GM23338 (cell line): ENCODE measurements around the gene ADD3. TPM values are rescaled to one million over a fixed set of nuclear protein-coding genes. Genes with fewer than 3 reads are reported as not detected.

Experiments
- ATAC-seq: fragments of 200-7000 bp; cut with Tn5 transposase; 3 replicates; pipeline ENCODE4 v1.9.1; 2020
- DNase-seq: peaks from one replicate; pipeline ENCODE4 v3.0.0-alpha.2; 2015; ENCODE audit warnings: low spot score
- H2AFZ ChIP-seq: fragments of 200-600 bp; sonication (generic); 2 replicates; pipeline ENCODE4 v1.8.0; 2016; ENCODE audit warnings: antibody characterized with exemption, mild to moderate bottlenecking, moderate library complexity
- H3F3A ChIP-seq: fragments of 200-600 bp; sonication (generic); replicated peaks from 2 replicates; pipeline ENCODE4 v1.8.0; 2017; ENCODE audit warnings: antibody characterized with exemption, mixed run types, low read depth
- H3K27ac ChIP-seq: fragments of 200-600 bp; sonication (generic); 2 replicates; pipeline ENCODE4 v1.6.1; 2016; ENCODE audit warnings: low read depth
- H3K27me3 ChIP-seq: fragments of 200-600 bp; sonication (generic); 2 replicates; pipeline ENCODE4 v1.8.0; 2016; ENCODE audit warnings: mild to moderate bottlenecking, mixed run types, moderate library complexity; ENCODE audit not compliant: insufficient read depth
- H3K36me3 ChIP-seq: fragments of 200-600 bp; sonication (generic); 2 replicates; pipeline ENCODE4 v1.8.0; 2016; ENCODE audit warnings: mild to moderate bottlenecking; ENCODE audit not compliant: insufficient read depth
- H3K4me1 ChIP-seq: fragments of 200-600 bp; sonication (generic); 2 replicates; pipeline ENCODE4 v1.8.0; 2016; ENCODE audit warnings: mild to moderate bottlenecking, moderate library complexity; ENCODE audit not compliant: insufficient read depth
- H3K4me2 ChIP-seq: fragments of 200-600 bp; sonication (generic); 2 replicates; pipeline ENCODE4 v1.7.1; 2017; ENCODE audit warnings: mixed run types
- H3K4me3 ChIP-seq: fragments of 200-600 bp; sonication (generic); 2 replicates; pipeline ENCODE4 v1.6.1; 2016; ENCODE audit warnings: mixed run types
- H3K79me2 ChIP-seq: fragments of 200-600 bp; sonication (generic); replicated peaks from 2 replicates; pipeline ENCODE4 v1.8.0; 2017; ENCODE audit warnings: mild to moderate bottlenecking; ENCODE audit not compliant: insufficient read depth
- H3K9me2 ChIP-seq: fragments of 200-600 bp; sonication (generic); 2 replicates; pipeline ENCODE4 v1.8.0; 2017; ENCODE audit not compliant: insufficient read depth
- H4K20me1 ChIP-seq: fragments of 200-600 bp; sonication (generic); replicated peaks from 2 replicates; pipeline ENCODE4 v1.8.0; 2017; ENCODE audit warnings: mild to moderate bottlenecking; ENCODE audit not compliant: insufficient read depth
- H3K27ac Mint-ChIP-seq: 2 replicates; pipeline ENCODE4 v1.8.0; 2020; ENCODE audit warnings: inconsistent platforms, mild to moderate bottlenecking, moderate library complexity, mixed read lengths
- H3K27me3 Mint-ChIP-seq: 3 replicates; pipeline ENCODE4 v1.8.0; 2022; ENCODE audit warnings: low read depth, mild to moderate bottlenecking, moderate library complexity, mixed read lengths, inconsistent platforms; ENCODE audit not compliant: insufficient read depth, poor library complexity
- H3K36me3 Mint-ChIP-seq: 3 replicates; pipeline ENCODE4 v1.8.0; 2021; ENCODE audit warnings: low read depth, mild to moderate bottlenecking, inconsistent platforms, moderate library complexity, mixed read lengths
- H3K4me1 Mint-ChIP-seq: 3 replicates; pipeline ENCODE4 v1.8.0; 2020; ENCODE audit warnings: mild to moderate bottlenecking, inconsistent platforms, mixed read lengths
- H3K4me3 Mint-ChIP-seq: 3 replicates; pipeline ENCODE4 v1.8.0; 2021; ENCODE audit warnings: moderate library complexity, mild to moderate bottlenecking, inconsistent platforms, mixed read lengths
- H3K9me3 Mint-ChIP-seq: 3 replicates; pipeline ENCODE4 v1.8.0; 2020; ENCODE audit warnings: moderate library complexity, mild to moderate bottlenecking, inconsistent platforms, mixed read lengths
- CREB1 ChIP-seq: fragments of 250-450 bp; sonication (Bioruptor Pico); IDR thresholded peaks from 2 replicates; pipeline ENCODE4 v1.5.0; 2020; ENCODE audit warnings: low read depth, mild to moderate bottlenecking, moderate library complexity
- EZH2 ChIP-seq: fragments of 200-600 bp; sonication (generic); IDR thresholded peaks from one replicate; pipeline ENCODE4 v1.8.0; 2017; ENCODE audit warnings: antibody characterized with exemption, mild to moderate bottlenecking, low read depth; ENCODE audit not compliant: unreplicated experiment
- EZH2phosphoT487 ChIP-seq: fragments of 200-600 bp; sonication (generic); IDR thresholded peaks from one replicate; pipeline ENCODE4 v1.8.1; 2018; ENCODE audit warnings: antibody characterized with exemption; ENCODE audit not compliant: unreplicated experiment
- JUNB ChIP-seq: IDR thresholded peaks from one replicate; pipeline ENCODE4 v1.6.1; 2016; ENCODE audit warnings: antibody characterized with exemption; ENCODE audit not compliant: unreplicated experiment
- NANOG ChIP-seq: IDR thresholded peaks from 2 replicates; pipeline ENCODE4 v1.6.1; 2016; ENCODE audit warnings: antibody characterized with exemption, borderline replicate concordance
- POLR2AphosphoS5 ChIP-seq: IDR thresholded peaks from 2 replicates; pipeline ENCODE4 v1.6.1; 2016; ENCODE audit warnings: antibody characterized with exemption, low read depth
- STAT1 ChIP-seq: IDR thresholded peaks from one replicate; pipeline ENCODE4 v1.6.1; 2016; ENCODE audit warnings: antibody characterized with exemption; ENCODE audit not compliant: unreplicated experiment
- ZNF114 ChIP-seq: fragments of 250-450 bp; sonication (Bioruptor Pico); IDR thresholded peaks from 2 replicates; pipeline ENCODE4 v1.5.0; 2020; ENCODE audit warnings: mild to moderate bottlenecking, moderate library complexity
- ZNF331 ChIP-seq: fragments of 250-450 bp; sonication (Bioruptor Pico); IDR thresholded peaks from 2 replicates; pipeline ENCODE4 v1.5.0; 2020; ENCODE audit warnings: low read depth, mild to moderate bottlenecking, moderate library complexity
- polyA plus RNA-seq: library from polyadenylated mRNA; unstranded; fragments of >200 nt; fragmentation: Nextera tagmentation; extraction: Ambion mirVana; gene quantifications from 2 replicates; pipeline ENCODE4 v1.2.1, GENCODE V29; 2016
- total RNA-seq: library from RNA; depleted of rRNA; stranded (reverse); fragments of >200 nt; shearing (Covaris generic); gene quantifications from 2 replicates; pipeline ENCODE4 v1.2.3, GENCODE V29; 2014
- TF ChIP-seq, protein P1 (sequence below): fragments of 250-450 bp; sonication (Bioruptor Pico); IDR thresholded peaks from 2 replicates; pipeline ENCODE4 v1.5.0; 2020; ENCODE audit warnings: mild to moderate bottlenecking, moderate library complexity
- TF ChIP-seq, protein P2 (sequence below): IDR thresholded peaks from one replicate; pipeline ENCODE4 v1.6.1; 2018; ENCODE audit warnings: antibody characterized with exemption; ENCODE audit not compliant: unreplicated experiment
- TF ChIP-seq, protein P3 (sequence below): IDR thresholded peaks from 2 replicates; pipeline ENCODE4 v1.6.1; 2016; ENCODE audit warnings: antibody characterized with exemption
- TF ChIP-seq, protein P4 (sequence below), 2 experiments: fragments of 200-600 bp in 1 of 2; sonication (generic) in 1 of 2; conservative IDR thresholded peaks; 2 replicates each; pipeline versions ENCODE4 v1.5.1 to v1.6.1; 2016 to 2017; ENCODE audit warnings: antibody characterized with exemption in 2 of 2, low read depth in 2 of 2, mild to moderate bottlenecking in 2 of 2, moderate library complexity in 1 of 2

Gene ADD3
- total and polyA plus RNA-seq, 2 experiments from 2014 or later = 68.5 to 767 TPM

DNA sequence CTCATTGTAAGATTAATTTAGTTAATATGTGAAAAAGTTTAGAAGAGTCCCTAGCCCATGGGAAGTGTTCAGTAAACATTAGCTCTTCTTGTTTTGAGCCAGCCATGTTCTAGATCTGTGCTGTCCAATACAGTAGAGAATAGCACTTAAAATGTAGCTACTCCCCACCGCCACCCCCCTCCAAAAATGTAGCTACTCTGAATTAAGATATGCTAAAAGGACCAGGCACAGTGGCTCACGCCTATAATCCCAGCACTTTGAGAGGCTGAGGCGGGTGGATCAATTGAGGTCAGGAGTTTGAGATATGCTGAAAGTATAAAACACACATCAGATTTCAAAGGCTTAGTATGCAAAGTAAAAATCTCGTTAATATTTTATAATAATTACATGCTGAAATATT is 152.3 kb downstream of the ADD3 start:
- Histone ChIP-seq H3K27ac (no peak overlapping the region), H3K27me3 (peaks cover 79% of the 10 kb centered on the region), H4K20me1 (no peaks in the 10 kb centered on the region; the same call in 1 of the 2 replicates), H3K9me2 (no peaks in the 10 kb centered on the region), H3F3A (no peaks in the 10 kb centered on the region), H3K4me1 (peaks cover 8% of the 10 kb centered on the region), H3K36me3 (no peaks in the 10 kb centered on the region), H3K79me2 (no peaks in the 10 kb centered on the region), H3K4me2 (no peak overlapping the region), H3K4me3 (no peak overlapping the region), H2AFZ (no peak overlapping the region)
- Mint-ChIP-seq H3K27ac (no peak overlapping the region), H3K36me3 (no peaks in the 10 kb centered on the region), H3K4me1 (peaks cover 30% of the 10 kb centered on the region), H3K9me3 (no peaks in the 10 kb centered on the region; the same call in 2 of the 3 replicates), H3K27me3 (peaks cover 57% of the 10 kb centered on the region), H3K4me3 (no peak overlapping the region)
- no peak for DNase-seq
- TF ChIP-seq STAT1 (no peak), JUNB (no peak), NANOG (no peak), ZNF331 (CRISPR knock-in tag) (no peak), ZNF114 (no peak), CREB1 (CRISPR knock-in tag) (no peak), POLR2AphosphoS5 (no peak), EZH2 (no peak), EZH2phosphoT487 (no peak)
- TF ChIP-seq, protein P1, sequence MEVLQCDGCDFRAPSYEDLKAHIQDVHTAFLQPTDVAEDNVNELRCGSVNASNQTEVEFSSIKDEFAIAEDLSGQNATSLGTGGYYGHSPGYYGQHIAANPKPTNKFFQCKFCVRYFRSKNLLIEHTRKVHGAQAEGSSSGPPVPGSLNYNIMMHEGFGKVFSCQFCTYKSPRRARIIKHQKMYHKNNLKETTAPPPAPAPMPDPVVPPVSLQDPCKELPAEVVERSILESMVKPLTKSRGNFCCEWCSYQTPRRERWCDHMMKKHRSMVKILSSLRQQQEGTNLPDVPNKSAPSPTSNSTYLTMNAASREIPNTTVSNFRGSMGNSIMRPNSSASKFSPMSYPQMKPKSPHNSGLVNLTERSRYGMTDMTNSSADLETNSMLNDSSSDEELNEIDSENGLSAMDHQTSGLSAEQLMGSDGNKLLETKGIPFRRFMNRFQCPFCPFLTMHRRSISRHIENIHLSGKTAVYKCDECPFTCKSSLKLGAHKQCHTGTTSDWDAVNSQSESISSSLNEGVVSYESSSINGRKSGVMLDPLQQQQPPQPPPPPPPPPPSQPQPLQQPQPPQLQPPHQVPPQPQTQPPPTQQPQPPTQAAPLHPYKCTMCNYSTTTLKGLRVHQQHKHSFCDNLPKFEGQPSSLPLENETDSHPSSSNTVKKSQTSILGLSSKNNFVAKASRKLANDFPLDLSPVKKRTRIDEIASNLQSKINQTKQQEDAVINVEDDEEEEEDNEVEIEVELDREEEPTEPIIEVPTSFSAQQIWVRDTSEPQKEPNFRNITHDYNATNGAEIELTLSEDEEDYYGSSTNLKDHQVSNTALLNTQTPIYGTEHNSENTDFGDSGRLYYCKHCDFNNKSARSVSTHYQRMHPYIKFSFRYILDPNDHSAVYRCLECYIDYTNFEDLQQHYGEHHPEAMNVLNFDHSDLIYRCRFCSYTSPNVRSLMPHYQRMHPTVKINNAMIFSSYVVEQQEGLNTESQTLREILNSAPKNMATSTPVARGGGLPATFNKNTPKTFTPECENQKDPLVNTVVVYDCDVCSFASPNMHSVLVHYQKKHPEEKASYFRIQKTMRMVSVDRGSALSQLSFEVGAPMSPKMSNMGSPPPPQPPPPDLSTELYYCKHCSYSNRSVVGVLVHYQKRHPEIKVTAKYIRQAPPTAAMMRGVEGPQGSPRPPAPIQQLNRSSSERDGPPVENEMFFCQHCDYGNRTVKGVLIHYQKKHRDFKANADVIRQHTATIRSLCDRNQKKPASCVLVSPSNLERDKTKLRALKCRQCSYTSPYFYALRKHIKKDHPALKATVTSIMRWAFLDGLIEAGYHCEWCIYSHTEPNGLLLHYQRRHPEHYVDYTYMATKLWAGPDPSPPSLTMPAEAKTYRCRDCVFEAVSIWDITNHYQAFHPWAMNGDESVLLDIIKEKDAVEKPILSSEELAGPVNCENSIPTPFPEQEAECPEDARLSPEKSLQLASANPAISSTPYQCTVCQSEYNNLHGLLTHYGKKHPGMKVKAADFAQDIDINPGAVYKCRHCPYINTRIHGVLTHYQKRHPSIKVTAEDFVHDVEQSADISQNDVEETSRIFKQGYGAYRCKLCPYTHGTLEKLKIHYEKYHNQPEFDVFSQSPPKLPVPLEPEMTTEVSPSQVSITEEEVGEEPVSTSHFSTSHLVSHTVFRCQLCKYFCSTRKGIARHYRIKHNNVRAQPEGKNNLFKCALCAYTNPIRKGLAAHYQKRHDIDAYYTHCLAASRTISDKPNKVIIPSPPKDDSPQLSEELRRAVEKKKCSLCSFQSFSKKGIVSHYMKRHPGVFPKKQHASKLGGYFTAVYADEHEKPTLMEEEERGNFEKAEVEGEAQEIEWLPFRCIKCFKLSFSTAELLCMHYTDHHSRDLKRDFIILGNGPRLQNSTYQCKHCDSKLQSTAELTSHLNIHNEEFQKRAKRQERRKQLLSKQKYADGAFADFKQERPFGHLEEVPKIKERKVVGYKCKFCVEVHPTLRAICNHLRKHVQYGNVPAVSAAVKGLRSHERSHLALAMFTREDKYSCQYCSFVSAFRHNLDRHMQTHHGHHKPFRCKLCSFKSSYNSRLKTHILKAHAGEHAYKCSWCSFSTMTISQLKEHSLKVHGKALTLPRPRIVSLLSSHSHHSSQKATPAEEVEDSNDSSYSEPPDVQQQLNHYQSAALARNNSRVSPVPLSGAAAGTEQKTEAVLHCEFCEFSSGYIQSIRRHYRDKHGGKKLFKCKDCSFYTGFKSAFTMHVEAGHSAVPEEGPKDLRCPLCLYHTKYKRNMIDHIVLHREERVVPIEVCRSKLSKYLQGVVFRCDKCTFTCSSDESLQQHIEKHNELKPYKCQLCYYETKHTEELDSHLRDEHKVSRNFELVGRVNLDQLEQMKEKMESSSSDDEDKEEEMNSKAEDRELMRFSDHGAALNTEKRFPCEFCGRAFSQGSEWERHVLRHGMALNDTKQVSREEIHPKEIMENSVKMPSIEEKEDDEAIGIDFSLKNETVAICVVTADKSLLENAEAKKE (CRISPR knock-in tag) = no peak
- TF ChIP-seq, protein P2, sequence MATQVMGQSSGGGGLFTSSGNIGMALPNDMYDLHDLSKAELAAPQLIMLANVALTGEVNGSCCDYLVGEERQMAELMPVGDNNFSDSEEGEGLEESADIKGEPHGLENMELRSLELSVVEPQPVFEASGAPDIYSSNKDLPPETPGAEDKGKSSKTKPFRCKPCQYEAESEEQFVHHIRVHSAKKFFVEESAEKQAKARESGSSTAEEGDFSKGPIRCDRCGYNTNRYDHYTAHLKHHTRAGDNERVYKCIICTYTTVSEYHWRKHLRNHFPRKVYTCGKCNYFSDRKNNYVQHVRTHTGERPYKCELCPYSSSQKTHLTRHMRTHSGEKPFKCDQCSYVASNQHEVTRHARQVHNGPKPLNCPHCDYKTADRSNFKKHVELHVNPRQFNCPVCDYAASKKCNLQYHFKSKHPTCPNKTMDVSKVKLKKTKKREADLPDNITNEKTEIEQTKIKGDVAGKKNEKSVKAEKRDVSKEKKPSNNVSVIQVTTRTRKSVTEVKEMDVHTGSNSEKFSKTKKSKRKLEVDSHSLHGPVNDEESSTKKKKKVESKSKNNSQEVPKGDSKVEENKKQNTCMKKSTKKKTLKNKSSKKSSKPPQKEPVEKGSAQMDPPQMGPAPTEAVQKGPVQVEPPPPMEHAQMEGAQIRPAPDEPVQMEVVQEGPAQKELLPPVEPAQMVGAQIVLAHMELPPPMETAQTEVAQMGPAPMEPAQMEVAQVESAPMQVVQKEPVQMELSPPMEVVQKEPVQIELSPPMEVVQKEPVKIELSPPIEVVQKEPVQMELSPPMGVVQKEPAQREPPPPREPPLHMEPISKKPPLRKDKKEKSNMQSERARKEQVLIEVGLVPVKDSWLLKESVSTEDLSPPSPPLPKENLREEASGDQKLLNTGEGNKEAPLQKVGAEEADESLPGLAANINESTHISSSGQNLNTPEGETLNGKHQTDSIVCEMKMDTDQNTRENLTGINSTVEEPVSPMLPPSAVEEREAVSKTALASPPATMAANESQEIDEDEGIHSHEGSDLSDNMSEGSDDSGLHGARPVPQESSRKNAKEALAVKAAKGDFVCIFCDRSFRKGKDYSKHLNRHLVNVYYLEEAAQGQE = no peak
- TF ChIP-seq, protein P3, sequence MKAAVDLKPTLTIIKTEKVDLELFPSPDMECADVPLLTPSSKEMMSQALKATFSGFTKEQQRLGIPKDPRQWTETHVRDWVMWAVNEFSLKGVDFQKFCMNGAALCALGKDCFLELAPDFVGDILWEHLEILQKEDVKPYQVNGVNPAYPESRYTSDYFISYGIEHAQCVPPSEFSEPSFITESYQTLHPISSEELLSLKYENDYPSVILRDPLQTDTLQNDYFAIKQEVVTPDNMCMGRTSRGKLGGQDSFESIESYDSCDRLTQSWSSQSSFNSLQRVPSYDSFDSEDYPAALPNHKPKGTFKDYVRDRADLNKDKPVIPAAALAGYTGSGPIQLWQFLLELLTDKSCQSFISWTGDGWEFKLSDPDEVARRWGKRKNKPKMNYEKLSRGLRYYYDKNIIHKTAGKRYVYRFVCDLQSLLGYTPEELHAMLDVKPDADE = no peak
- TF ChIP-seq, protein P4, sequence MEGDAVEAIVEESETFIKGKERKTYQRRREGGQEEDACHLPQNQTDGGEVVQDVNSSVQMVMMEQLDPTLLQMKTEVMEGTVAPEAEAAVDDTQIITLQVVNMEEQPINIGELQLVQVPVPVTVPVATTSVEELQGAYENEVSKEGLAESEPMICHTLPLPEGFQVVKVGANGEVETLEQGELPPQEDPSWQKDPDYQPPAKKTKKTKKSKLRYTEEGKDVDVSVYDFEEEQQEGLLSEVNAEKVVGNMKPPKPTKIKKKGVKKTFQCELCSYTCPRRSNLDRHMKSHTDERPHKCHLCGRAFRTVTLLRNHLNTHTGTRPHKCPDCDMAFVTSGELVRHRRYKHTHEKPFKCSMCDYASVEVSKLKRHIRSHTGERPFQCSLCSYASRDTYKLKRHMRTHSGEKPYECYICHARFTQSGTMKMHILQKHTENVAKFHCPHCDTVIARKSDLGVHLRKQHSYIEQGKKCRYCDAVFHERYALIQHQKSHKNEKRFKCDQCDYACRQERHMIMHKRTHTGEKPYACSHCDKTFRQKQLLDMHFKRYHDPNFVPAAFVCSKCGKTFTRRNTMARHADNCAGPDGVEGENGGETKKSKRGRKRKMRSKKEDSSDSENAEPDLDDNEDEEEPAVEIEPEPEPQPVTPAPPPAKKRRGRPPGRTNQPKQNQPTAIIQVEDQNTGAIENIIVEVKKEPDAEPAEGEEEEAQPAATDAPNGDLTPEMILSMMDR (conservative IDR thresholded peaks at IDR 0.05; ENCODE audit: low read depth in 2 of 2) = no peak
- no peak for ATAC-seq
